Endometrial microvascular endothelial cells (primary cell): ENCODE data around the gene TESK1. TPM values are rescaled to one million over a fixed set of nuclear protein-coding genes. Genes with fewer than 3 reads are reported as not detected.

Source experiments
- in situ Hi-C: cut with HindIII; loops from 2 replicates; pipeline ENCODE4 v1.10.0; 2017; ENCODE audit warnings: low sequenced_read_pairs, low pct_unique_long_range_greater_than_20kb; ENCODE audit errors: inconsistent ontology term
- total RNA-seq: library from RNA; depleted of rRNA; stranded (reverse); fragments of >200 nt; gene quantifications from one replicate; pipeline ENCODE4 v1.2.3, GENCODE V29; 2015; ENCODE audit errors: inconsistent ontology term

Gene TESK1, protein sequence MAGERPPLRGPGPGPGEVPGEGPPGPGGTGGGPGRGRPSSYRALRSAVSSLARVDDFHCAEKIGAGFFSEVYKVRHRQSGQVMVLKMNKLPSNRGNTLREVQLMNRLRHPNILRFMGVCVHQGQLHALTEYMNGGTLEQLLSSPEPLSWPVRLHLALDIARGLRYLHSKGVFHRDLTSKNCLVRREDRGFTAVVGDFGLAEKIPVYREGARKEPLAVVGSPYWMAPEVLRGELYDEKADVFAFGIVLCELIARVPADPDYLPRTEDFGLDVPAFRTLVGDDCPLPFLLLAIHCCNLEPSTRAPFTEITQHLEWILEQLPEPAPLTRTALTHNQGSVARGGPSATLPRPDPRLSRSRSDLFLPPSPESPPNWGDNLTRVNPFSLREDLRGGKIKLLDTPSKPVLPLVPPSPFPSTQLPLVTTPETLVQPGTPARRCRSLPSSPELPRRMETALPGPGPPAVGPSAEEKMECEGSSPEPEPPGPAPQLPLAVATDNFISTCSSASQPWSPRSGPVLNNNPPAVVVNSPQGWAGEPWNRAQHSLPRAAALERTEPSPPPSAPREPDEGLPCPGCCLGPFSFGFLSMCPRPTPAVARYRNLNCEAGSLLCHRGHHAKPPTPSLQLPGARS
- 12.9 TPM for total RNA-seq

DNA sequence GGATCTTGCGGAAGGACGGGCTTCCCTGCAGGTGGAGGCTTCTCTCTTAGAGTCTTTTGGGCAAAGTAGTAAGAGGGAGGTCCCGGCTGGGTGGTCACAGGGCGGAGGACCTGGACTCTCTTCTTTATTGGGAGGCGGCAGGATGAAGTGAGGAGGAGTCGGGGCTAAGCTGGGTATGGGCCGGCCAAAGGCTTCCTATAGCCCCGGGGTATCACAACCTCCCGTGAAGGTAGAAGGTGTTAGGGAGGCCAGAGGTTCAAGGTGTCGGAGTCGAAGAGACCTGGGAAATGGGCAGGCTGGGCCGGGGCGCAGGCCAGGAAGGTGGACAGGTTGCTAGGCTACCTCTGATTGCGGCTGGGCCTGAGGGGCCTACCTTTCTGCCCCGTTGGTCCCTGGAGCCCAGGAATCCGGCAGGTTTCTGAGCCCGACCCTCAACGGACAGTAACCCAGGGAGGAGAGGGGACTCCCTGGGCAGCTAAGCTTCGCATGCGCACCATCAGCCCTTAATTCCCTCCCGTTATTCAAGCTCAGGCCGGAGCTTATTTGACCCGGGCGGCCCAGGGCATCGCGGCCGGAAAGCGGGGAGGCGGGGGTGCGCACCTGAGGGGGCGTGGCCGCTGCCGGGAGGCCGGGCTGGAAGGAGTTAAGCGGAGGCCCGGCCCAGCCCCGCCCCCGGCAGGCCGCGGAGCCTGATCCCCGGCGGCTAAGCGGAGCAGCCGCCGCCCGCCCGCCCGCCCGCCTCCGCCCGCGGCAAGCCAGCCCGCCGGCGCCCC lies at the start of gene TESK1:
Gene TESK1, plus strand, starts transcription at position 685 of the 773 bp plus-strand sequence. CDS start 358 bp downstream, outside the sequence.
- in situ Hi-C loops: no loop called here

GRCh38 chr9:35555881-35556280 lies 49.2 kb upstream of the TESK1 start:
- in situ Hi-C loops: no loop called here

- in situ Hi-C loops: no loop called here
These were observed 48.3 kb upstream of the TESK1 start for GRCh38 chr9:35556776-35557175.

- in situ Hi-C loops: no loop called here
These were observed 47.7 kb upstream of the TESK1 start for GRCh38 chr9:35557320-35557719.

GRCh38 chr9:35558185-35558584 lies 46.9 kb upstream of the TESK1 start:
- in situ Hi-C loops: no loop called here

DNA sequence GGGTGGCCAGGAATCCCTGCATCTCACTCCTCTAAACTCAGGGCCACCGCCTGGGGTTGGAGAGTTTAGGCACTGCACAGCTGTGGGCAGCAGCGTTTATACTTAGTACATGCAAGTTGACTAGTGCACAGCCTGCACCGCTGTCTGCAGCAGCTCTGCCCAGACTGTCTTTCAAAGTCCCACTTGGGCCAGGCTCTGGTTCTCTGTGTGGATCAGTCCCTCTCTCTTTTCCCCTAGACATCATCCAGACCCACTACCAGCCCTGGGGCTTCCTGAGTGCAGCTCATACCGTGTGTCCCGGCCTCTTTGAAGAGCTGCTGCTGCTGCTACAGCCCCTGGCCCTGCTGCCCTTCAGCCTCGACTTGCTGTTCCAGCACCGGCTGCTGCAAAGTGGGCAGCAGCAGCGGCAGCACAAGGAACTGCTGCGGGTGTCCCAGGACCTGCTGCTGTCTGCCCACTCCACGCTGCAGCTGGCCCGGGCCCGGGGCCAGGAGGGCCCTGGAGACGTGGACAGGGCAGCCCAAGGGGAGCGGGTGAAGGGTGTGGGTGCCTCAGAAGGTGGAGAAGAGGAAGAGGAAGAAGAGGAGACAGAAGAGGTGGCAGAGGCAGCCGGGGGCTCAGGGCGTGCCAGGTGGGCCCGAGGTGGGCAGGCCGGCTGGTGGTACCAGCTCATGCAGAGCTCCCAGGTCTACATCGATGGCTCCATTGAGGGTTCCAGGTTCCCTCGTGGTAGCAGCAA lies 45.1 kb upstream of the TESK1 start:
- in situ Hi-C loops: no loop called here

DNA sequence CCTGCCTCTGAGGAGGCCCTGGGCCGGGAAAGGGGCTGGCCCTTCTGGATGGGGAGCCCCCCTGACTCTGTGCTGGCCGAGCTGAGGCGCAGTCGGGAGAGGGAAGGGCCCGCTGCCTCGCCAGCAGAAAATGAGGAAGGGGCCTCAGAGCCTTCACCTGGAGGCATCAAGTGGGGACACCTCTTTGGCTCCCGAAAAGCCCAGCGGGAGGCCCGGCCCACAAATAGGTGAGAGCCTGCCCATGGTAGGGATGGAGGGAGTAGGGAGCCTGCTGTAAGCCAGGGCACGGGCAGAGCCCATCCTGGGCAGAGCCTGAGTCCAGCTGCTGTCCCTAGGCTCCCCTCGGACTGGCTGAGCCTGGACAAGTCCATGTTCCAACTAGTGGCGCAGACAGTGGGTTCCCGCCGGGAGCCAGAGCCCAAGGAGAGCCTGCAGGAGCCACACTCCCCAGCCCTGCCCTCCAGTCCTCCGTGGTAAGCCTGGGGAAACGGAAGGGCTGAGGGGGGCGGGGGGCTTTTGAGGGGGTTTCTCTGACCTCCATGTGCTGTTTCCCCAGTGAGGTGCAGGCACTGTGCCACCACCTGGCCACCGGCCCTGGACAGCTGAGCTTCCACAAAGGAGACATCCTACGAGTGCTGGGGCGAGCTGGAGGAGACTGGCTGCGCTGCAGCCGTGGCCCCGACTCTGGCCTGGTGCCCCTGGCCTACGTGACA lies 44.3 kb upstream of the TESK1 start:
- in situ Hi-C loops: no loop called here

DNA sequence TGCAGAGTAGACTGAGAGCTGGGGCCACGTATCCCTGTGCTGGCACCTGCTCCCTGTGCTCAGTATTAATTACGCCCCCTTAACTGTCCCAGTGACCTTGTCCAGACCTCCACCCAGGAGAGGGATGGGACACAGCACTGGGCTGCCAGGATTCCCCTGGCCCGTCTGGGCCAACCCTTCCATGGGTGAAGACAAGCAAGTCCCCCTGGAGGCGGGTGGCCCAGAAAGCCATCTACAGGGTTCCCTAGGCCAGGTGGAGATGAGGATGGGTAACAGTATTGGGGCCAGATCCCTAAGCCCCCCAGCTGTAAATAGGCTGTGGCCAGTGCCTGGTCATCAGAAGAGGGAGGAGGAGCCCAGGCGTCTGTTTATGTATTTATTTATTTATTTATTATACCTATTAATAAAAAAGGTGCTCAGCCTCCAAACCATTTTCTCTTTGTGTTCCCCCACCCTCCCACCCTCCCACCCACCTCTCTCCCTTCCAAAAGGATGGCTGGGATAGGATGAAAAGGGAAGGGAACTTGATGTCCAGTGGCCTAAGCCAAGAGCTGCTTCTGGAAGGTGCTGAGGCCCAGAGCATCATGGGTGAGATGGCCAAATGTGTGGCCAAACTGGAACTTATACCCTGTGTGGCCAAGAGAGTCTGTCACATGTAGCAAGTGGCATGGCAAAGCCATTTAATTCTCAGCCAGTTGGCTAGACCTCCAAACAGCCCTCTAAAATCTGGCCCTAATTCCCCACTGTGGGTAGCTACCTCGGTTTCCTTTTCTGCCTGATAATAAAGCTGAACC lies 43.4 kb upstream of the TESK1 start:
- in situ Hi-C loops: no loop called here

GRCh38 chr9:35562895-35563780 lies 41.9 kb upstream of the TESK1 start:
- in situ Hi-C loops: no loop called here

GRCh38 chr9:35563791-35564197 lies 41.3 kb upstream of the TESK1 start:
- in situ Hi-C loops: no loop called here

DNA sequence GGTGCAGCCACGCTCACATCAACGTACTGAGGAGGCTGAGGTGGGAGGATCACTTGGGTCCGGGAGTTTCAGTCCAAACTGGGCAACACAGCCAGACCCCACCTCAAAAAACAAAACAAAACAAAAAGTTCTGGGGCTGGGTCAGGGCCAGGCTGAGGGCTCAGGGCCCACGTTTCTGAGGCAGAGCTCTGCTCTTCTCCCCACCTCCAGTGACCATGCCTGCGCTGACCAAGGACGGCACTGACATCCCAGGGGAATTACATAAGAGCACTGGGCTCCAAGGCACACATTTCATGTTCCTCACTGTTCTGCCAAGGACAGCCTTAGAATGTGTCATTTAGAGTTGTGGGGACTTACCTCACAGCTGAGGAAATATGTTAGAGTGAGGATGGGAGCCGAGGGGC lies 40.4 kb upstream of the TESK1 start:
- in situ Hi-C loops: no loop called here

GRCh38 chr9:35566417-35566816 lies 38.6 kb upstream of the TESK1 start:
- in situ Hi-C loops: no loop called here

DNA sequence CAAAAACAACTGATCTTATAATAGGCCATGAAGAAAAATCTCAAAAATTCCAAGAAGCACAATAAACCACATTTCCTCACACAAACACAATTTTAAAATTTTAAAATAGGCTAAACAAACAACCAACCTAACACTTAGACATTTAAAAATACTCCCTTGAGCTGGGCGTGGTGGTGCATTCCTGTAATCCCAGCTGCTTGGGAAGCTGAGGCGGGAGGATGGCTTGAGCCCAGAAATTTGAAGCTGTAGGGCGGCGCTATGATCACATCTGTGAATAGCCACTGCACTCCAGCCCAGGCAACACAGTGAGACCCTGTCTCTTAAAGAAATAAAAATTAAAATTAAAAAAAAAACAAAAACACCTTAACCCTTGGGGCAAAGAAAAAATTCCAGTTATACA lies 36.9 kb upstream of the TESK1 start:
- in situ Hi-C loops: no loop called here

DNA sequence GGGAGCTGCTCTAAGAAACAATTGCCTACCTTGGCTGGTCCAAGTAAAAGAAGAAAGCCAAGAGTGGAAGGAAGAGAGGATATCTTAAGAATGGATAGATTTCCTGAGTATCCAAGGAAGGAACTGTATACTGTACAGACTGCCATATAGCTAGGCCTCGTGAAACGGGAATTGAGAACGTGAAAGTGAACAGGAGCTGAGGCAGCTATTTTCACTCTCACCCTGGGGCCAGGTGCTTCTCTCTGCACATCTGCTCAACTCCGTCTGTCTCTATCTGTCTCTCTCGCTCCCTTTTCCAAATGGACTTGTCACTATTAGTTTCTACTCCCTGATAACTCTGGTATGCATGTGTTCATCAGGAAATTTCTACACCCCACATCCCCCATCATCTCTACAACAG lies 35.9 kb upstream of the TESK1 start:
- in situ Hi-C loops: no loop called here

DNA sequence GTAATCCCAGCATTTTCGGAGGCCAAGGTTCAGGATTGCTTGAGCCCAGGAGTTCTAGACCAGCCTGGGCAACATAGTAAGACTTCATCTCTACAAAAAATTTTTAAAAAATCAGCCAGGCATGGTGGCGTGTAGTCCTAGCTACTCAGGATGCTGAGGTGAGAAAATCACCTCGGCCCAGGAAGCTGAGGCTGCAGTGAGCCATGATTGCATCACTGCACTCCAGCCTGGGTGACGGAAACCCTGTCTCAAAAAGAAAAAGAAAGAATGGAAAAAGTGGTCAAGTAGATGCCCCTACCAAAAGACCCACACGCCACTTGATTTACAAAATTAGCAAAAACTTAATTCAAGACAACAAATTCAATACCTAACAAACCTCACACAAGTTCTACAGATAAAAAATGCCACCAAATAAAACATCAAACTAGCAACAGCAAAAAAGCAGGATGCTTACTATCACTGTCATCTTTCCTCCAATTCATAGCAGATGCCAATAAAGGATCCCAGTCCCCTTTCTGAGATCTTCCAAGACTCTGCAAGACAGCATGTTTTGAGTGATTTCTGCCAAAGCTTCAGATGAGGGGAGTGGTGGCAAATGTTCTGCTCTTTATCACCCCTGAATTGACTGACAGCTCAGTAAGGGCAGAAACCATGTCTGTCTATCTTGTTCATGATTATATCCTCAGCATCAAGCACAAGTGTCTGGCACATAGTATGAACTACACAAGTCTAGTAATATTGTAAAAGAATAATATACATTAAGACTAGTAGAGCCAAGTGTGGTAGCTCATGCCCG lies 34.2 kb upstream of the TESK1 start:
- in situ Hi-C loops: no loop called here

- in situ Hi-C loops: no loop called here
These were observed 30.4 kb upstream of the TESK1 start for GRCh38 chr9:35574578-35575122.
